ENCODE measurements around the gene AIFM2. TPM values are rescaled to one million over a fixed set of nuclear protein-coding genes. Genes with fewer than 3 reads are reported as not detected.
"Not testable (repeated sequence)": the region's sequence is repeated elsewhere in the genome, so short reads cannot be mapped to it uniquely, and the experiment has no call there.

Gene AIFM2
- total RNA-seq, 1 donor from 2014 or later = 14.7 TPM

- DNase-seq (ENCODE audit: low read depth) = no peak
- peaks cover 2% of the 10 kb centered on the region for H3K36me3 ChIP-seq (ENCODE audit: control insufficient read depth, insufficient read depth, low read length)
- no peaks in the 10 kb centered on the region for H3K27me3 ChIP-seq (ENCODE audit: control insufficient read depth, insufficient read depth, low read length)
- TF ChIP-seq CTCF (IDR thresholded peaks at IDR 0.05; ENCODE audit: insufficient read depth, low read length, severe bottlenecking) = no peak
- FAIRE-seq = no peak
- H3K4me3 ChIP-seq (ENCODE audit: low read depth, low read length) = no peak overlapping the region
These were observed 46.5 kb downstream of the AIFM2 start for GRCh38 chr10:70085975-70086613.

GRCh38 chr10:70084189-70084588, 48.4 kb downstream of the AIFM2 start:
- no peak for TF ChIP-seq CTCF (IDR thresholded peaks at IDR 0.05; ENCODE audit: insufficient read depth, low read length, severe bottlenecking)
- FAIRE-seq (no peak), DNase-seq (ENCODE audit: low read depth) (no peak)
- H3K36me3 ChIP-seq (ENCODE audit: control insufficient read depth, insufficient read depth, low read length) = peaks cover 2% of the 10 kb centered on the region
- H3K27me3 ChIP-seq (ENCODE audit: control insufficient read depth, insufficient read depth, low read length) = no peaks in the 10 kb centered on the region
- H3K4me3 ChIP-seq (ENCODE audit: low read depth, low read length) = no peak overlapping the region

GRCh38 chr10:70080789-70081188, 51.8 kb downstream of the AIFM2 start:
- not testable (repeated sequence) for H3K27me3 ChIP-seq (ENCODE audit: control insufficient read depth, insufficient read depth, low read length); H3K36me3 ChIP-seq (ENCODE audit: control insufficient read depth, insufficient read depth, low read length); DNase-seq (ENCODE audit: low read depth); FAIRE-seq; H3K4me3 ChIP-seq (ENCODE audit: low read depth, low read length)

DNA sequence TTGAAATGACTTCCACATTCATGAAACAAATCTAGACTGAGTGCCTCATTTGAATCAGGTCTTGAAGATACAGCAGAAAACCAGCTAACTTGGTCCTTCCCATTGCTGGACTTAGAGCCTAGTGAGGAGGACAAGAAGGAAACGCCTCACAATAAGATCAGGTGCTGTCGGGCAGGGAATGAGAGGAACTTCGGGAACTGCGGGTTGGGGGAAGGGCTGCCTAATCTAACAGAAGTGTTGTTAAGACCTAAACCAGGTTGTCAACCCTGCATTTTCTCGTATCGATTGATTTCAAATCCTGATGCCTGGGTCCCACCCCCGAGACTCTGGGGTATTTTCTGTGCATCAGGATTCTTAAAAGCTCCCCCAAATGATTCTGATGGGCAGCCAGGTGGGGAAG, 53.7 kb downstream of the AIFM2 start:
- FAIRE-seq (no peak), DNase-seq (ENCODE audit: low read depth) (no peak)
- TF ChIP-seq CTCF (IDR thresholded peaks at IDR 0.05; ENCODE audit: insufficient read depth, low read length, severe bottlenecking) = no peak
- Histone ChIP-seq H3K27me3 (ENCODE audit: control insufficient read depth, insufficient read depth, low read length) (no peaks in the 10 kb centered on the region), H3K36me3 (ENCODE audit: control insufficient read depth, insufficient read depth, low read length) (peaks cover 2% of the 10 kb centered on the region), H3K4me3 (ENCODE audit: low read depth, low read length) (no peak overlapping the region)

GRCh38 chr10:70078329-70078728, 54.3 kb downstream of the AIFM2 start:
- FAIRE-seq (no peak), DNase-seq (ENCODE audit: low read depth) (peak; percentile 21)
- Histone ChIP-seq H3K27me3 (ENCODE audit: control insufficient read depth, insufficient read depth, low read length) (no peaks in the 10 kb centered on the region), H3K36me3 (ENCODE audit: control insufficient read depth, insufficient read depth, low read length) (peaks cover under 1% of the 10 kb centered on the region), H3K4me3 (ENCODE audit: low read depth, low read length) (no peak overlapping the region)
- TF ChIP-seq CTCF (IDR thresholded peaks at IDR 0.05; ENCODE audit: insufficient read depth, low read length, severe bottlenecking) = no peak

DNA sequence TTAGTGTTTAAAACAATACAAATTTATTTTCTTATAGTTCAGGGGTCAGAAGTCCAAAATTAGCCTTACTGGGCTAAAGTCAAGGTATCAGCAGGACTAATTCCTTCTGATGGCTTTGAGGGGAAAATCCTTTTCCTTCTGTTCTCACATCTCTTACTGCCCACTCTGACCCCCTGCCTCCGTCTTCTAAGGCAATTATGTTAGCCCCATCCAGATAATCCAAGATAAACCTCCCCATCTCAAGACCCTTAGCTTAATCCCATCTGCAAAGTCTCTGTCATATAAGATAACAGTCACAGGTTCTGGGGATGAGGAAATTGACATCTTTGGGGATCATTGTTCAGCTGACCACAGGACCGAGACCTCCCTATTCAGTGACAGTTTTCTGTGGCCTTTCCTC, 57.7 kb downstream of the AIFM2 start:
- H3K36me3 ChIP-seq (ENCODE audit: control insufficient read depth, insufficient read depth, low read length) = no peaks in the 10 kb centered on the region
- DNase-seq (ENCODE audit: low read depth) = no peak
- FAIRE-seq = no peak
- no peak for TF ChIP-seq CTCF (IDR thresholded peaks at IDR 0.05; ENCODE audit: insufficient read depth, low read length, severe bottlenecking)
- no peaks in the 10 kb centered on the region for H3K27me3 ChIP-seq (ENCODE audit: control insufficient read depth, insufficient read depth, low read length)
- H3K4me3 ChIP-seq (ENCODE audit: low read depth, low read length) = no peak overlapping the region
